Measurements from ENCODE around the gene GMPR2. TPM values are rescaled to one million over a fixed set of nuclear protein-coding genes. Genes with fewer than 3 reads are reported as not detected.
A peak's percentile ranks its signal among the peaks of the same experiment; 100 is the strongest.

Gene GMPR2
- total RNA-seq, 1 experiment from 2014 or later: 76.9 TPM

DNA sequence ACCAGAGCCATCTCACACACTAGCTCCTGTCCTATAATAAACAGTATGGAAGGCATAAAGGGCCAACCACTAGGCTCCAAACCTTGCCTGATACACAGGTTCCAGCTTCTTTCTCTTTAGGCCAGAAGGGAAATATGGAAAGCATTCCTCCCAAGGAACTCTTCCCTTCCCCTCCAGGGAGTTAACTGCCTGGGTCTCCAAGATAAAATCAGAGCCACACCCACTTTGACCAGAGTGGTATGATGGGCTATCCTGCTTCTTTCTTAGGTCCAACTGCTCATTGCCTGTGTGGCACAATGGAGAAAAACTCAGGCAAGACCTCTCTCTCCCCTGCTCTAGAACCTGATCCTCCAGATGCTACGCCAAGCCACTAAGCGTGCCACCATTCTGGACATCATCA lies 25.1 kb upstream of the GMPR2 start:
- H3K9me3 ChIP-seq: peaks cover 6% of the 10 kb centered on the region
- ChIA-PET POLR2A (no interaction called here), CTCF (interaction anchor here (0.7 kb wide), 1 partner anchor 68 kb away, joined by 3 read pairs; no protein-coding TSS in a partner anchor)
- H3K36me3 Mint-ChIP-seq (ENCODE audit: insufficient read depth, unreplicated experiment): peaks cover 52% of the 10 kb centered on the region
- no peaks in the 10 kb centered on the region for H3K27me3 Mint-ChIP-seq (ENCODE audit: insufficient read depth, unreplicated experiment)
- H3K4me3 Mint-ChIP-seq (ENCODE audit: unreplicated experiment): no peak overlapping the region
- intact Hi-C loops (cut with micrococcal nuclease; ENCODE audit: unreplicated experiment): no loop called here
- TF ChIP-seq, protein P1, sequence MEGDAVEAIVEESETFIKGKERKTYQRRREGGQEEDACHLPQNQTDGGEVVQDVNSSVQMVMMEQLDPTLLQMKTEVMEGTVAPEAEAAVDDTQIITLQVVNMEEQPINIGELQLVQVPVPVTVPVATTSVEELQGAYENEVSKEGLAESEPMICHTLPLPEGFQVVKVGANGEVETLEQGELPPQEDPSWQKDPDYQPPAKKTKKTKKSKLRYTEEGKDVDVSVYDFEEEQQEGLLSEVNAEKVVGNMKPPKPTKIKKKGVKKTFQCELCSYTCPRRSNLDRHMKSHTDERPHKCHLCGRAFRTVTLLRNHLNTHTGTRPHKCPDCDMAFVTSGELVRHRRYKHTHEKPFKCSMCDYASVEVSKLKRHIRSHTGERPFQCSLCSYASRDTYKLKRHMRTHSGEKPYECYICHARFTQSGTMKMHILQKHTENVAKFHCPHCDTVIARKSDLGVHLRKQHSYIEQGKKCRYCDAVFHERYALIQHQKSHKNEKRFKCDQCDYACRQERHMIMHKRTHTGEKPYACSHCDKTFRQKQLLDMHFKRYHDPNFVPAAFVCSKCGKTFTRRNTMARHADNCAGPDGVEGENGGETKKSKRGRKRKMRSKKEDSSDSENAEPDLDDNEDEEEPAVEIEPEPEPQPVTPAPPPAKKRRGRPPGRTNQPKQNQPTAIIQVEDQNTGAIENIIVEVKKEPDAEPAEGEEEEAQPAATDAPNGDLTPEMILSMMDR (IDR thresholded peaks at IDR 0.05; ENCODE audit: insufficient read depth in 1 of 2, low read depth in 1 of 2, low read length in 1 of 2, severe bottlenecking in 1 of 2, unreplicated experiment in 1 of 2): no peak
- no peak overlapping the region for H3K4me3 ChIP-seq (ENCODE audit: low read depth, low read length)
- no peak for DNase-seq
- no peaks in the 10 kb centered on the region for H3K4me1 Mint-ChIP-seq (ENCODE audit: low read depth, unreplicated experiment)
- no peak overlapping the region for H3K27ac Mint-ChIP-seq (ENCODE audit: unreplicated experiment)
- no peaks in the 10 kb centered on the region for H3K27me3 ChIP-seq (replicated peaks; ENCODE audit: control insufficient read depth, insufficient read depth, low read length)
- H3K36me3 ChIP-seq (ENCODE audit: control insufficient read depth, insufficient read depth, low read length): peaks cover 4% of the 10 kb centered on the region
- no TSS peak for BruUV-seq (replicated peaks)
- H3K9me3 Mint-ChIP-seq (ENCODE audit: unreplicated experiment): peaks cover 8% of the 10 kb centered on the region
- H3K4me1 ChIP-seq: no peaks in the 10 kb centered on the region

DNA sequence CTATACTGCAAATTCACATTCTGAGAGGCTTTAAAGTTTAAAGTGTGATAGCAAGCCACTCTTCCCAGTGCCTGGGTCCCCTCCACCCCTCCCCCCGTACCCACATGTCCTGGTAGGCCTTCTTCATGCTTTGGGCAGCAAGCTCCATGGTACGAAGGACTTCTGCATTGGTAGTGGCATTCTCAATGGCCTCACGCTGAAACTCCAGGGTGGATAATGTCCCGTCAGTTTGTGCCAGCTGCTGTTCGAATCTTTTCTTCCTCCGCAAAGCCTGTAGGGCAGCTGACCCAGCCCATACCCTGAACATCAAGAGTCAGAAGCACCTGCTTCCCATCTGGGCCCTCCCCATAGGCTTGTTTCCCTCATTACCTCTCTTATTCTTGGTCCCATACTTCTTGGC lies 21.4 kb upstream of the GMPR2 start:
- peaks cover 4% of the 10 kb centered on the region for H3K36me3 ChIP-seq (ENCODE audit: control insufficient read depth, insufficient read depth, low read length)
- H3K9me3 ChIP-seq: no peaks in the 10 kb centered on the region
- CTCF ChIA-PET: interaction anchor here (0.9 kb wide), 1 partner anchor 31 kb away, joined by 3 read pairs; the partner anchor contains the start of gene TINF2
- TF ChIP-seq, protein P1 (IDR thresholded peaks at IDR 0.05; ENCODE audit: insufficient read depth in 1 of 2, low read depth in 1 of 2, low read length in 1 of 2, severe bottlenecking in 1 of 2, unreplicated experiment in 1 of 2): no peak
- no peak overlapping the region for H3K27ac Mint-ChIP-seq (ENCODE audit: unreplicated experiment)
- BruUV-seq (replicated peaks): no TSS peak
- POLR2A ChIA-PET: interaction anchor here (0.6 kb wide), 1 partner anchor 31 kb away, joined by 3 read pairs; the partner anchor contains the start of gene TINF2
- no peaks in the 10 kb centered on the region for H3K9me3 Mint-ChIP-seq (ENCODE audit: unreplicated experiment)
- H3K36me3 Mint-ChIP-seq (ENCODE audit: insufficient read depth, unreplicated experiment): peaks cover 72% of the 10 kb centered on the region
- H3K27me3 ChIP-seq (replicated peaks; ENCODE audit: control insufficient read depth, insufficient read depth, low read length): no peaks in the 10 kb centered on the region
- H3K4me3 Mint-ChIP-seq (ENCODE audit: unreplicated experiment): no peak overlapping the region
- H3K4me1 Mint-ChIP-seq (ENCODE audit: low read depth, unreplicated experiment): peaks cover 12% of the 10 kb centered on the region
- intact Hi-C loops (cut with micrococcal nuclease; ENCODE audit: unreplicated experiment): no loop called here
- DNase-seq: no peak
- H3K4me3 ChIP-seq (ENCODE audit: low read depth, low read length): no peak overlapping the region
- H3K4me1 ChIP-seq: peaks cover 12% of the 10 kb centered on the region
- H3K27me3 Mint-ChIP-seq (ENCODE audit: insufficient read depth, unreplicated experiment): no peaks in the 10 kb centered on the region

DNA sequence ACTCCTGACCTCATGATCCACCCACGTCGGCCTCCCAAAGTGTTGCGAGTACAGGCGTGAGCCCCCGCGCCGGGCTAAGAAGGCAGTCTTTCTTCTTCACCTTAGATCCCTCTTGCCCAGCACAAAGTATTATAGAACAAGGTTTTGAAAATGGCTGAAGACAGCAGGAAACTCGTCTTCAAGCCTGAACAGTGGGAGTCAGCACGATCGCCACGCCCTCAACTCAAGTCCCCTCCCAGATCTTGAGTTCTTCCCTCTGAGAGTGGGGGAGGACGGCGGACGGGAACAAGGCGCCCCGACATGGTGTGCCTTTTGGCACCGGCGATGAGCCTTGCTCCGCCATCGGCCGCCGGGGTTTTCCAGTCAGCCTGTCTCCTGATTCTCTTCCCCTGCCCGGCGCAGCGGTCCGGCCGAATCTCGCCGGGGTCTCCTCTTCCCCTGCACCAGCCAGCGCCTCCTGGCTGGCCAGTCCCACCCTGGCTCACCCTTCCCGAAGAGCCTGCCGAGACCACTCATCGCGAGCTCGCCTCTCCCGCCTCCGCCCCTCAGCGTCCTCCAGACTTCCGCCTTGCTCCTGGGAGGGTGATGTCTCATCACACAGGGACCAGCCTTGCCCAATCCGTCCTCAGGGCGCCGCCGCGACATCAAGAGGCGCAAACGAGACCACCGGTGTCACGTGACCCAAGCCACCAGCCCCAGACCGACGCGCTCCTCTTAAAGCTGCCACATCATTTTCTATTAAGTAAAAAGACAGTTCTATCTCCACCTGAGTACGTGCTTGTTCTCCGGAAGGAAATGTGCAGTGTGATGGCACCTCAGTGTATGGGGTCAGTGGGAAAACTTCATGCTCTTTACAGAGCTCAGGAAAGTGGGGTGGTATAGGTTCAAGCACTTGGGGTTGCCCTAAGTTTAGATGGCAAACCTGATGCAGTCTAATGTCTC lies 19.5 kb upstream of the GMPR2 start, which contains the start of gene CHMP4A:
CHMP4A (minus strand) TSS at position 565 of the 942 bp plus-strand sequence; CDS start at position 516, 49 bp downstream.
- Mint-ChIP-seq H3K27me3 (ENCODE audit: insufficient read depth, unreplicated experiment) (no peaks in the 10 kb centered on the region), H3K9me3 (ENCODE audit: unreplicated experiment) (no peaks in the 10 kb centered on the region), H3K36me3 (ENCODE audit: insufficient read depth, unreplicated experiment) (peaks cover 58% of the 10 kb centered on the region), H3K4me3 (ENCODE audit: unreplicated experiment) (peak within 1 kb of the TSS; percentile 91), H3K27ac (ENCODE audit: unreplicated experiment) (peak within 1 kb of the TSS; percentile 97), H3K4me1 (ENCODE audit: low read depth, unreplicated experiment) (peaks cover 13% of the 10 kb centered on the region)
- Histone ChIP-seq H3K4me3 (ENCODE audit: low read depth, low read length) (peak within 1 kb of the TSS; percentile 88), H3K27me3 (replicated peaks; ENCODE audit: control insufficient read depth, insufficient read depth, low read length) (no peaks in the 10 kb centered on the region), H3K36me3 (ENCODE audit: control insufficient read depth, insufficient read depth, low read length) (peaks cover 1% of the 10 kb centered on the region; the same call in 1 of the 2 replicates), H3K4me1 (peaks cover 12% of the 10 kb centered on the region), H3K9me3 (no peaks in the 10 kb centered on the region)
- POLR2A ChIA-PET: interaction anchor here (0.6 to 3.0 kb wide), 12 partner anchors 17 to 229 kb away, joined by 3 to 28 read pairs (median 4); partner anchors contain the start of genes CIDEB, DCAF11, EMC9 and PSME2
- BruUV-seq (replicated peaks): no TSS peak
- intact Hi-C loops (cut with micrococcal nuclease; ENCODE audit: unreplicated experiment): loop anchor here (1.0 to 2.0 kb wide), 2 partner anchors 18 to 72 kb away; partner anchors contain the start of genes EMC9 and TM9SF1
- DNase-seq: peak; percentile 97 to 98
- TF ChIP-seq, protein P1 (IDR thresholded peaks at IDR 0.05; ENCODE audit: insufficient read depth in 1 of 2, low read depth in 1 of 2, low read length in 1 of 2, severe bottlenecking in 1 of 2, unreplicated experiment in 1 of 2): peak in 1 of 2 experiments; percentile 22
- CTCF ChIA-PET: interaction anchor here (0.7 to 1.6 kb wide), 8 partner anchors 25 to 95 kb away, joined by 3 to 10 read pairs (median 4); partner anchors contain the start of genes CIDEB, IRF9 and TINF2

All from Caco-2 (cell line).